ENCODE results near the gene IFNAR1. TPM values are rescaled to one million over a fixed set of nuclear protein-coding genes. Genes with fewer than 3 reads are reported as not detected.
A peak's percentile ranks its signal among the peaks of the same experiment; 100 is the strongest.

IFNAR1 gene
- total and polyA plus RNA-seq, 2 of the 8 experiments (the other 6 are each of a cell fraction or from before 2014, with no cell fraction given) = 3.1 to 17.1 TPM

DNA sequence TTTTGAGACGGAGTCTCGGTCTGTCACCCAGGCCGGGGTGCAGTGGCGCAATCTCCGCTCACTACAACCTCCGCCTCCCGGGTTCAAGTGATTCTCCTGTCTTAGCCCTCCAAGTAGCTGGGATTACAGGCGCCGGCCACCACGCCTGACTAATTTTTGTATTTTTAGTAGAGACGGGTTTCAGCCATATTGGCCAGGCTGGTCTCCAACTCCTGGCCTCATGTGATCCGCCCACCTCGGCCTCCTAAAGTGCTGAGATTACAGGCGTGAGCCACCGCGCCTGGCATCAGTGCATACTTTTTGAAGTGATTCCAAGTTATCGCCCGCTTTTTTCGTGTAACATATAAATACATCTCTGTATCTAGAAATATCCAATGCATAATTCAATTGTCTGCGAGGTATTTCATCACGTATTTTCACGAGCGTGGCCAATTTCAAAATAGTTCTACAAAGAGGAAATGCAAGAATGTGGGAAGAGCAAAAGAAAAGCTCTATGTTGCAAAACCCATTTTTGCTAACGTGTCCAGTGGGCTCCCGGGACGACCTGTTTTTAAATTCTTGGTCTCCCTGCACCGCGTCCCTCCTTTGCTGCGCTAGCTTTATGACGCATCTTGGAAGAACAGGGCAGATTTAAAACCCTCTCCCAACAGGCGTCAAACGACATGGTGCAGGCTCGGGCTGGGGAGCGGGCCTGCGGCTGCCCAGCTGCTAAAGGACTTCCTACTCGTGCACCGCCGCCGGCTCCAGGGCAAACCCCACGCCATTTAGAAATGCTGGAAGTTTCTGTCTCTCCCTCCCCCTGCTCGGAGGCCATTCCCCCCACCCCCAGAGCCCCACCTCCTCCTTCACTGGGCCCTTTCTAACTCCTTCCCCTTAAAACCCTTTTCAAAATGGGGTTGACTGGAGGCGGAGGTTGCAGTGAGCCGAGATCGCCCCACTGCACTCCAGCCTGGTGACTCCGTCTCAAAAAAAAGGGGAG lies 77.5 kb downstream of the IFNAR1 start (continued):
- TF ChIP-seq, protein P1, sequence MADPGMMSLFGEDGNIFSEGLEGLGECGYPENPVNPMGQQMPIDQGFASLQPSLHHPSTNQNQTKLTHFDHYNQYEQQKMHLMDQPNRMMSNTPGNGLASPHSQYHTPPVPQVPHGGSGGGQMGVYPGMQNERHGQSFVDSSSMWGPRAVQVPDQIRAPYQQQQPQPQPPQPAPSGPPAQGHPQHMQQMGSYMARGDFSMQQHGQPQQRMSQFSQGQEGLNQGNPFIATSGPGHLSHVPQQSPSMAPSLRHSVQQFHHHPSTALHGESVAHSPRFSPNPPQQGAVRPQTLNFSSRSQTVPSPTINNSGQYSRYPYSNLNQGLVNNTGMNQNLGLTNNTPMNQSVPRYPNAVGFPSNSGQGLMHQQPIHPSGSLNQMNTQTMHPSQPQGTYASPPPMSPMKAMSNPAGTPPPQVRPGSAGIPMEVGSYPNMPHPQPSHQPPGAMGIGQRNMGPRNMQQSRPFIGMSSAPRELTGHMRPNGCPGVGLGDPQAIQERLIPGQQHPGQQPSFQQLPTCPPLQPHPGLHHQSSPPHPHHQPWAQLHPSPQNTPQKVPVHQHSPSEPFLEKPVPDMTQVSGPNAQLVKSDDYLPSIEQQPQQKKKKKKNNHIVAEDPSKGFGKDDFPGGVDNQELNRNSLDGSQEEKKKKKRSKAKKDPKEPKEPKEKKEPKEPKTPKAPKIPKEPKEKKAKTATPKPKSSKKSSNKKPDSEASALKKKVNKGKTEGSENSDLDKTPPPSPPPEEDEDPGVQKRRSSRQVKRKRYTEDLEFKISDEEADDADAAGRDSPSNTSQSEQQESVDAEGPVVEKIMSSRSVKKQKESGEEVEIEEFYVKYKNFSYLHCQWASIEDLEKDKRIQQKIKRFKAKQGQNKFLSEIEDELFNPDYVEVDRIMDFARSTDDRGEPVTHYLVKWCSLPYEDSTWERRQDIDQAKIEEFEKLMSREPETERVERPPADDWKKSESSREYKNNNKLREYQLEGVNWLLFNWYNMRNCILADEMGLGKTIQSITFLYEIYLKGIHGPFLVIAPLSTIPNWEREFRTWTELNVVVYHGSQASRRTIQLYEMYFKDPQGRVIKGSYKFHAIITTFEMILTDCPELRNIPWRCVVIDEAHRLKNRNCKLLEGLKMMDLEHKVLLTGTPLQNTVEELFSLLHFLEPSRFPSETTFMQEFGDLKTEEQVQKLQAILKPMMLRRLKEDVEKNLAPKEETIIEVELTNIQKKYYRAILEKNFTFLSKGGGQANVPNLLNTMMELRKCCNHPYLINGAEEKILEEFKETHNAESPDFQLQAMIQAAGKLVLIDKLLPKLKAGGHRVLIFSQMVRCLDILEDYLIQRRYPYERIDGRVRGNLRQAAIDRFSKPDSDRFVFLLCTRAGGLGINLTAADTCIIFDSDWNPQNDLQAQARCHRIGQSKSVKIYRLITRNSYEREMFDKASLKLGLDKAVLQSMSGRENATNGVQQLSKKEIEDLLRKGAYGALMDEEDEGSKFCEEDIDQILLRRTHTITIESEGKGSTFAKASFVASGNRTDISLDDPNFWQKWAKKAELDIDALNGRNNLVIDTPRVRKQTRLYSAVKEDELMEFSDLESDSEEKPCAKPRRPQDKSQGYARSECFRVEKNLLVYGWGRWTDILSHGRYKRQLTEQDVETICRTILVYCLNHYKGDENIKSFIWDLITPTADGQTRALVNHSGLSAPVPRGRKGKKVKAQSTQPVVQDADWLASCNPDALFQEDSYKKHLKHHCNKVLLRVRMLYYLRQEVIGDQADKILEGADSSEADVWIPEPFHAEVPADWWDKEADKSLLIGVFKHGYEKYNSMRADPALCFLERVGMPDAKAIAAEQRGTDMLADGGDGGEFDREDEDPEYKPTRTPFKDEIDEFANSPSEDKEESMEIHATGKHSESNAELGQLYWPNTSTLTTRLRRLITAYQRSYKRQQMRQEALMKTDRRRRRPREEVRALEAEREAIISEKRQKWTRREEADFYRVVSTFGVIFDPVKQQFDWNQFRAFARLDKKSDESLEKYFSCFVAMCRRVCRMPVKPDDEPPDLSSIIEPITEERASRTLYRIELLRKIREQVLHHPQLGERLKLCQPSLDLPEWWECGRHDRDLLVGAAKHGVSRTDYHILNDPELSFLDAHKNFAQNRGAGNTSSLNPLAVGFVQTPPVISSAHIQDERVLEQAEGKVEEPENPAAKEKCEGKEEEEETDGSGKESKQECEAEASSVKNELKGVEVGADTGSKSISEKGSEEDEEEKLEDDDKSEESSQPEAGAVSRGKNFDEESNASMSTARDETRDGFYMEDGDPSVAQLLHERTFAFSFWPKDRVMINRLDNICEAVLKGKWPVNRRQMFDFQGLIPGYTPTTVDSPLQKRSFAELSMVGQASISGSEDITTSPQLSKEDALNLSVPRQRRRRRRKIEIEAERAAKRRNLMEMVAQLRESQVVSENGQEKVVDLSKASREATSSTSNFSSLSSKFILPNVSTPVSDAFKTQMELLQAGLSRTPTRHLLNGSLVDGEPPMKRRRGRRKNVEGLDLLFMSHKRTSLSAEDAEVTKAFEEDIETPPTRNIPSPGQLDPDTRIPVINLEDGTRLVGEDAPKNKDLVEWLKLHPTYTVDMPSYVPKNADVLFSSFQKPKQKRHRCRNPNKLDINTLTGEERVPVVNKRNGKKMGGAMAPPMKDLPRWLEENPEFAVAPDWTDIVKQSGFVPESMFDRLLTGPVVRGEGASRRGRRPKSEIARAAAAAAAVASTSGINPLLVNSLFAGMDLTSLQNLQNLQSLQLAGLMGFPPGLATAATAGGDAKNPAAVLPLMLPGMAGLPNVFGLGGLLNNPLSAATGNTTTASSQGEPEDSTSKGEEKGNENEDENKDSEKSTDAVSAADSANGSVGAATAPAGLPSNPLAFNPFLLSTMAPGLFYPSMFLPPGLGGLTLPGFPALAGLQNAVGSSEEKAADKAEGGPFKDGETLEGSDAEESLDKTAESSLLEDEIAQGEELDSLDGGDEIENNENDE (IDR thresholded peaks at IDR 0.05; ENCODE audit: insufficient replicate concordance, low read length) = no peak
- no peak for TF ChIP-seq MAFK (IDR thresholded peaks at IDR 0.05; ENCODE audit: low read depth, low read length)
- TF ChIP-seq E2F6 (IDR thresholded peaks at IDR 0.05) = peak; percentile 88
- no peak for TF ChIP-seq NANOG (IDR thresholded peaks at IDR 0.05; ENCODE audit: insufficient read depth, low read depth, low read length, poor library complexity, severe bottlenecking)
